ENCODE data around the gene POLDIP2.
A peak's percentile ranks its signal among the peaks of the same experiment; 100 is the strongest.
"Not testable (repeated sequence)": the region's sequence is repeated elsewhere in the genome, so short reads cannot be mapped to it uniquely, and the experiment has no call there.

POLDIP2 gene

DNA sequence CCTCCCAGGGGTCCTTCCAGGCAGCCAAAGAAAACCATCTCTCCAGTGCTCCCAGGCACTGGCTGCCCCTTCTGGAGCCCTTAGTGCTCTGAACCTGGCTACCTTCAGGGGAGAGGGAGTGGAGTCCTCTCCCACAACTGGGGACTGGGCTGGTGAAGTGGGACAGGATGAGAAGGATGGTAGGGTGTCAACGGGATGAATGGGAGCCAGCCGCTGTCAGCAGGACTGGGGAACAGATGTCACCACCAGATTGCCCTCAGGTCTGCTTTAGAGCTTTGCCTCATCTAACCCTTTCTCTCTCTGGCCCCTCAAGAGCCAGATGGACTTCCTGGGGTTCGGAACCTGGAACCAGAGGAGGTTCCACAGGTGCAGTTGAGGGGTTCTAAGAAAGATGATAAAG, 8.2 kb upstream of the POLDIP2 start:
- DNase-seq (ENCODE audit: low spot score) = no peak

DNA sequence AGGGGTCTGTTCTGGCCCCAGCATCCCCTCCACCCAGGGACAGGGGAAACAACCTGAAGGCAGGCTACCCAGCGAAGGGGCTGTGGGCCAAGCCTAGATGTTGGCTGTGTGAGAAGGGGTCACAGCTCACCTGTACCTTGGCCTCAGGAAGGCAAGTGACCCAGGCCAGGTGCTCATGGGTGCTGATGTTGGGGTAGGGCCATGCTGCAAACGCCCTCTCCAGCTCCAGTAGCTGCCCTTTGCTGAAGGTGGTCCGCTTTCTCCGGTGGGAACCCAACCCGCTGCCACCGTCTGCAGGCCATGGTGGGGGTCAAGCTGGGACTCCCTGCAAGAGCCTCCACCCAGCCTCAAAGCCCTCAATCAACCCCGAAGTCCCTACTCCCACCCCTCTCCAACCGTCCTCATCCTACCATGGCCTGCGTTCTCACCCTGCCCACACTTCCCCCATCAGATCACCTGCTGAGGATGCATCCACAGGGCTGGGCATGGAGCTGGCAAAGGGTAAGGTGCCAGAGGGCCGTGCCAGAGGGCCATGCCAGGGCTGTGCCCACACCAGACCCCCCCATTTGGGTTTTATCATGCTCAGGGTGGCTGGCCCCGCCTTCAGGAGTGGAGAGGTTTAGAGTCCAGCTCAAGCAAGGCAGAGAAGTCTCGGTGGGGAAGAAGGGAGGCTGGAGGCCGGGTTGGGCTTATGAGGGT, 7.5 kb upstream of the POLDIP2 start, which contains the start of gene SEBOX:
SEBOX (minus strand) TSS at position 535 of the 699 bp plus-strand sequence; CDS start at position 487, 48 bp downstream.
- no peak for DNase-seq (ENCODE audit: low spot score)

DNA sequence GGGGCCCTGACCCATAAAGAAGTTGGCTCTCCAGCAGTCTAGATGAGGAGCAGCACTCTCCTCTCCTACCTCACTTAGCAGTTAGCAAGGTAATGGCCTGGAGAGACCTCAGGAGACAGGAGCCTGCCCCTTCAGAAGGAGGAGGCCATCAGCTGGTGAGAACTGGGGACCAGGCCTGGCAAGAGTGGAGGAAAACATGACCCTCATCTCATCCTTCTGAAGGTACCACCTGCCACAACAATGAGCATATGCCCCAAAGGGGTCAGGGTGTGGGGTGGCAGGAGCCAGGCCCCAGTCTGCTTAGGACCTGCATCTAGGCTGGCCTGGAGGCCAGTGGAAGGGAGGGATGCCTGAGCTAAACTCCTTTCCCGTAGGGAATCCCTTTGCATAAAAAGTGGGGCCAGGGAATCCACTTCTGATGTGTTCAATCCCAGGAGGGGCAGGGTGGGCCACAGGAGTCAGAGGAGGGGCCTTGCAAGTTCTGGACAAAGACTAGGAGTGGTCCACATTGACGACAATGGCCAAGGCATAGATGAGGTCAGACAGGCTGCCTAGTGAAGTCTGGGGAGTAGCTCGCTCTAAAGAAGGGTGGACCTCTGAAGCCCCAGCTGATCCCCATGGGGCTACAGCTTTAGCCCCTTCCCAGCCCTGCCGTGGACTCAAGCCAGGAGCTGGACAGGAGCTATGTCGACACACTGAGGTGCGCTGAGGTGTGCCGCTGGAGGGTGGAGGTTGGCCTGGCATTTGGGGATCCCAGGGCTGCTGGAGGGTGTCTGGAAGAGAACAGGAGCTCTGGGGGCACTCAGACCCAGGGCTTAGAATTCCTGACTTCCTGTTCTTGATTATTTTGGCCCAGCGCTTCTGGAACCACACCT, 6.7 kb upstream of the POLDIP2 start:
- DNase-seq (ENCODE audit: low spot score) = no peak

DNA sequence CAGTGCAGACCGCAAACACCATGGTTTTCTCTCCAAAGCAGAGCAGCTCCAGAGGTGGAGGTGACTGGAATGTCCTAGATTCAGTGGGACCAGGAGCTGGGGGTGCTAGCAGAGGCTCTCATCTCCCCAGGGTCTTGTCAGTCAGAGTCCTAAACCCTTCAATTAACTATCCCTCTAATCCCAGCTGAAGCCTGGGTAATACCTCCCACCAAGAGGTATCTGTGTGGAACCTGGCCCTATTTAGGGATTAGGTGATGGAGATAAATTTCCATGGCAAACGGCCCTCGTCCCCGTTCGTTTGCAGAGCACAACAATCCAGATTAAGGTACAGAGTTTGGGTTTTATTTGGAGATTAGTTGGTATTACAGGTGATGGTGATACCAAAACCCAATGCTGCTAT, 5.9 kb upstream of the POLDIP2 start:
- DNase-seq (ENCODE audit: low spot score) = no peak

DNA sequence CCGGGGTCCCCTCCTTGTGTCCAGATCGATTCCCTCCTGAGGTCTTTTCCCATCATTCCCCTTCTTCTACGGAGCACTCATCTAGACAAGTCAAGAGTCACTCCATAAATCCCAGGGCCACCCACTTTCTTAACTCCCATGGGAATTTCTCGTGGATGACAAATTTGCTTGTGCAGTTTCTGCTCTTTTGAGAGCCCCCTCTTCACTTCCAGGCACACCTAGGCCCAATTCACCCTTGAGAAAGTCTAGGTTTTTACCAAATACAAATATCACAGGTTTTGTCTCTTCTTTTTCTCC, 522 bp upstream of the POLDIP2 start:
- DNase-seq (ENCODE audit: low spot score) = no peak

DNA sequence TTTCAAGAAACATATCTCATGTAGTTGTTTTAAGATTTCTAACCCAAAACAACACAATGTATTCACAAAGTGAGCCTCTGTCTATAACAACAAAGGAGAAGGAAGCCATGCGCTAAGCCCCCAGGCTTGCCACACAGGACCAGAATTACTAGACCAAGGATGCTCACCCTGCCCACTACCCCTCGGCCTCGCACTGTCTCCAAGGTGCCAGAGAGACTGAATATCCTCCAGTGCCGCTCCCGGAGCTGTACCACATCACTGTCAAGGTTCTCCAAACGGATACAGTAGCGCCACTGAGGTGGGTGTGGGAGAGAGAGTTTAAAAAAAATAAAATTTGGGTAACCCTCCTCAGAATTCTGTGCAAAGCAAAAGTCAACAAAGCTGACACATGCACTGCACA, 7.1 kb downstream of the POLDIP2 start:
- DNase-seq (ENCODE audit: low spot score) = no peak

DNA sequence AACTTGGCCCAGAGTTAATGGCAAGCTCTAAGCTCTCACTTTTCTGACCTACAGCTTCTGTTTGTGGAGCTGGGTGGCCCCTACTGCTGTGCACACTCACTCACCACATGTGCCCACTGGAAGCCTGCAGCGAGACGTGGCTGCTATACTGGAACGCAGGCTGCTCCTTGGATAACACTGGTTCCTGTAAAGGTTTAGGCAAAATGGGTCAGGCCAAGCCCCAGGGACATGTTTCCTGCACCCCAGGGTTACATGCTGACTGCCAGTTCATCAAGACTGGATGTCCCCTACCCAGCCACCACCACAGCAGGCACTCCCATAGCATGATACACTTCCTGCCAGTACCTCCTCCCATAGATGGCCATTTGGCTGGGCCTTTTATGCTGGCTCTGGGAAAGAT, 8.3 kb downstream of the POLDIP2 start:
- DNase-seq (ENCODE audit: low spot score) = no peak

DNA sequence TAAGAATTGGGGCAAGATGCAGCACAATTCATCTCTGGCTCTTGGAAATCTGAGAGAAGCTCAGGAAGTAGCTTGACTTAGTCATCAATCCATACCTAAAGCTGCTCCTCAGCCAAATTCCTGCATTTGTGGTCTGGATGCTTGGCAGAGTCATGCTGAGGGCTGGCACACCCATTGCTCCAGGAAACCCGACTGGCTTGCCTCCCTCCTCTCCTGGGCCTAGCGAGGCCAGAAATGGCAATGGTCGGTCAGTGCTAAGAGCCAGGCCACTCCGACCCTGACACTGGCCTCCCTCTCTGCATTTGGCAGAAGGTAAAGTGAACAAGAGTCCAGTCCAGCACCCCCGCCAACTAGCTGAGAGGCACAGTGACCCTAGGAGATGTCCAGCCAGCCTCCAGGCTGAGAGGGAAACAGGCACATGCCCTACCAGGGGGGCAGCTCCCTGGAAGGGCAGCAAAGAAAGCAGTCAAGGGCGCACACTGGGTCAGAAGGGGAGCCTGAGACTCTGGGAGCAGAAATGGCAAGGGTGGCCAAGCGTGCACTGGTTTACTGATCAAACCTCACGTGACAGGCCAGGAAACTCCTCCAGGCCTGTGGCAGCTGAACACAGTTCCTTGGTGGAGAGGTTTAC, 10.0 kb downstream of the POLDIP2 start:
- DNase-seq (ENCODE audit: low spot score) = peak; percentile 92

DNA sequence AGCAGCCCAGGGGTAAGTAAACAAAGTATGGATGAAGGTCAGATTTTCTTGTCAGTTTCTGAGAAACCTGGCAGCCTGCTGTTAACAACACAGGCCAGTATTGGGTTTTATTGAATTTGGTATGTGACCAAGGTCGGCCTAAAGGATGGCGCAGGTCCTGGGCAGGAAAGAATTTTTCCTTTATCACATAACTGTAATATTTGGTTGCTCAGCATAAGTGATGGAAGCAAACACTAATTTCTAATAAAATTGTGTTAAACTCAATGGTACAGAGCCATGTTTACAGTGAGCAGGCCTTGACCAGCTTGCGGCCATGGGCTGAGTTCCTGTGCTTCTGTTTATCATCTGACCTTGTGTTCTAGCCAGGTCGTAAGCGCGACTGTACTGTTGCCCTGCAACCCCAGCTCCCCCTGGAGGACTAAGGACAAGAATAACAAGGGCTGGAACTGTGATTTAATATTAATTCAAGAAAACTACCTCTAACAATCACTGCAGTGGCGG, 10.5 kb downstream of the POLDIP2 start:
- DNase-seq (ENCODE audit: low spot score) = no peak

DNA sequence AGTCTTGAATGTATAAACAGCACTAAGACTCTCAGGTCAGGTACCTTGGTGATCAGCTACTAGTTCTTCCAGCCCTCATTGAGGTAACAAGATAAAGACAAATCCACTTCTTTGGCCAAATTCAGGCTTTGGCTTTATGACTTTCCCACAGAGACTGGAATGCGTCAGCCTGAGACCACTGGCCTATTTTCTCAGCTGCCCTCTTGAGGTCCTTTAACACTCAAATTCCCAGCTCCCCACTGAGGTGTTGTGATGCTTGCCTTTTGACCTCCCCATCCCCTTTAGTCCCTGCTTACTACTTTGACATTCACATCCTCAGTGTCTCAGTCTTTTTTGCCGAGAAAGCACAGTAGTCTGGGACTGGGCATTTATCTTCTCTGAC, 11.1 kb downstream of the POLDIP2 start:
- DNase-seq (ENCODE audit: low spot score) = no peak

DNA sequence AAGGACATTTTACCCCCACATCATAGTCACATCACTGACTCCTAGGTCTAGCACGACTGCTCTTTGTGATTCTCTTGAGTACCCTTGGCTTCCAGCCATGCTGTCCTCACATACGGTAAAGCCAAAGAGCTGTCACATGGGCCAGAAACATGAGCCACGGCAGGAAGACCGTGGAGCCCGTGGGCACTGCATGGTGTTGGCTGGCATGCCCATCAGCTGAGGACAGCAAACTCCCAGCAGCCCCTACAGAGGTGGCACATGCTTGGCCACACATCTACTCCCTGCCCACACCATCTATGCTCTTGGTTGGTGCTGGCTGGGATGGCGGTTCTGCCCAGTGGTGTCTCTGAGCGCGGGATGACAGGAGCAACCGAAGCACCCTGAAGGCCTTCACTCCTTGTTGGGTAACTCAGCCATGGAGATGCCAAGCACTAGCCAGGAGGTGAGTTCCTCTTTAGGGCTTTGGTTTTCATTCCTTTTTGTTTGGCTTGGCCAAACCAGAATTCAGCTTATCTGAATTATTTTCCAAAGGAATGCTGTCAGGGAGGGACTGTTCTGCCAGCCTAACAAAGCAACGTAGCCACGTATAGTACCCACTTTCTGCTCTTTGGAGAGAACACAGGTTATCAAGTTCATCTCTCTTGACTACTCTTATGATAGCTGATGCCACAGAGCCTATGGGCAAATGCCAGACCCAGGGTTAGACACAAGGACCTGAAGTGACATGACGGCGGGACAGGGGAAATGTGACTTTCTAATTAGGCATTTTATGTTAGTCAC, 11.7 kb downstream of the POLDIP2 start:
- DNase-seq (ENCODE audit: low spot score) = no peak

DNA sequence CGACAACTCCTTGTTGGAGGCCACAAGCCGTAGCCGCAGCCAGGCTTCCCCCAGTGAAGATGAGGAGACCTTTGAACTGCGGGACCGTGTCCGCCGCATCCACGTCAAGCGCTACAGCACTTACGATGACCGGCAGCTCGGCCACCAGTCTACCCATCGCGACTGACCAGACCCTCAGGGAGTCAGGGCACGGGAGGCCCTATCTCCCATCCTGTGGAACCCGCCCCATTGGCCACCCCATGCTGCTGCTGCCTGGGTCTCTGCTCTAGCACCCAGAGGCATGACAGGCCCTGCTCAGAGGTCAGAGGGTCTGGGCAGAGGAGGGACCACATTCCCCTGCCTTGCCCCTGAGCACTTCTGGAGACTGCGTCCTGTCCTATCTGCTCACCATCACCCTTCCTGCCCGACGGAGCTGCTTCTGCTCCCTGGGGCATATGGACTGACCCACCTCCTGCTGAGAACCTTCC, 12.9 kb downstream of the POLDIP2 start:
- no peak for DNase-seq (ENCODE audit: low spot score)

DNA sequence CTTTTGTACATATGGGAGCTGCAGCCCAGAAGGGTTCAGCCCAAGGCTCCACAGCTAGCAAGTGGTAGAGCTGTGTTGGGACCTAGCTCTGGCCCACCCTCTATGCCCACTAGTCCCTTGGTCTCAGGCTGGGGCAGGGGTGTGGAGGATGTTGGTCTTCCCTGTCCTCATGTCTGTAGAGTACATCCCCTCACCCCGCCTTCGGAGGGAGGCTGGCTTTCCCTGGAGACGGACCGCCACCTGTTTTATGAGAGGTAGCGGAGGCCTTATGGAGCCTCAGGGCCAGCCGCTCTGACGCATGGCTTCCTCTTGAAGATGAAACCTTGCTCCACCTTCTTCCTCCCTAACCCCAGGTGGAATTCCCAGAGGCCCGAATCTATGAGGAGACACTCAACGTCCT, 13.3 kb downstream of the POLDIP2 start:
- DNase-seq (ENCODE audit: low spot score) = no peak

DNA sequence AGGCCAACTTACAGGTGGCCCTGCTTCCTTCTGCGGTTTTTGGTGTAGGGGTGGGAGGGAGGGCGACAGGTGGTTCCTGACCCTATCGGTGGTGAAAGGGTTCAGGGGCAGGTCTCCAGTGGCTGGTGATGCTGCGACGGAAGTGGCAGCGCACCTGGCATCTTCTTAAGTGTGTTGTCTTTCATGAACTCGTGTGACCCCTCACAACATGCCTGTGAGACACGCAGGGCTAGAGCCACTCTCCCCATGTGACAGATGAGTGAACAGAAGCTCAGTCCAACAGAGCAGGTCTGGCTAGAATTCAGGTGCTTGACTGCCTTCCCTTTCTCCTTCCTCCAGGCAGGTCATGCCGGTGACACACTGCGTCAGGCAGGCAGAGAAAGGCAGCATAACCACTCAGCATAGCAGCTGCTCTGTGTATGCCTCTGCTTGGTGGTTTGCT, 13.8 kb downstream of the POLDIP2 start:
- DNase-seq (ENCODE audit: low spot score) = no peak

DNA sequence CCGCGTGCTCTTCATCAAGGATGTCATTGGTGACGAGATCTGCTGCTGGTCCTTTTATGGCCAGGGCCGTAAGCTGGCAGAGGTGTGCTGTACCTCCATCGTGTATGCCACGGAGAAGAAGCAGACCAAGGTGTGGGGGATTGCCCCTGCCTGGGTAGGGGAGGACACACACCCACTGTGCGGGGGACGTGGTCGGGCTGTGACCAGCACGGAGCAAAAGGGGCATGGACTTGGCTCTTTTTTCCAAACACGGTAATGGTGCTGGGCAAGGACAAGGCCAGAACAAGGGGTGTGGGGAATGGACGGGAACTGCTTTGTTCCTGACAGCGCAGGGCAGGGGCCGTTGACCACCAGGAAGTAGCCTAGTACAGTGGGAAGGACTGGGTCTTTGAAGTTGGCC, 15.0 kb downstream of the POLDIP2 start:
- no peak for DNase-seq (ENCODE audit: low spot score)

DNA sequence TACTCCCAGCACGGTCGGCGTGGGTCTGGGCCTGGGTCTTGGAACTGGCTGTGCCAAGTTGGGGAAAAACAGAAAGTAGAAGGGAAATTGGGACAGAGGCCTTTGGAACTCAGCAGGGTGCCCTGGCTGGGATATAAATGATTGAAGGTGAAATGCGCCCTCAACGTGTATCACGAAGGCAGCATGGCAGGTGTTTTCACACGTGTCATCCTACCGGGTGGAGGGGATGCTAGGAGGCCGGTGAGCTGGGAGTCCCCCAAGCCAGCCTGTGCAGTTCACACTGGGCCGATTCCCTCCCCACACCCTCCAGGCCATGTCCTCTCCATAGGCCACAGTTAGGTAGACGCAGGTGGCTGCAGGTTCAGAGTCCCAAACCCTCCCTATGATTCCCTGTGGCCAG, 15.8 kb downstream of the POLDIP2 start:
- no peak for DNase-seq (ENCODE audit: low spot score)

DNA sequence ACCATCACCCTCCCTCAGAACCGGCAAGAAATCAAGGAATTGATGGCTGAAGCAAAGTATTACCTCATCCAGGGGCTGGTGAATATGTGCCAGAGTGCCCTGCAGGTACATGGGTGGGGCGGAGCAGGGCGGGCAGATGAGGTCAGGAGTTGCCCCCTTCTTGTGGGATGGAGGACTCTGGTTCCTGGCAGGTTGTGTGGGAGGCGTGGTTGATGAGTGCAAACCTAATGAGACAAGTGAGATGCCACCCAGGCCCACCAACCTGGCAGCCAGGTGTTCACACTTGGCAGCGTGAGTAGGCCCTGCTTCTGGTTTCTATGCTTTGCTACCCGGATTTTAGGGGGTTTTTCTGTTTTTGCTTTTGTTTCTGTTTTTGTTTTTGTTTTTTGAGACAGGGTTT, 17.0 kb downstream of the POLDIP2 start:
- no peak for DNase-seq (ENCODE audit: low spot score)

DNA sequence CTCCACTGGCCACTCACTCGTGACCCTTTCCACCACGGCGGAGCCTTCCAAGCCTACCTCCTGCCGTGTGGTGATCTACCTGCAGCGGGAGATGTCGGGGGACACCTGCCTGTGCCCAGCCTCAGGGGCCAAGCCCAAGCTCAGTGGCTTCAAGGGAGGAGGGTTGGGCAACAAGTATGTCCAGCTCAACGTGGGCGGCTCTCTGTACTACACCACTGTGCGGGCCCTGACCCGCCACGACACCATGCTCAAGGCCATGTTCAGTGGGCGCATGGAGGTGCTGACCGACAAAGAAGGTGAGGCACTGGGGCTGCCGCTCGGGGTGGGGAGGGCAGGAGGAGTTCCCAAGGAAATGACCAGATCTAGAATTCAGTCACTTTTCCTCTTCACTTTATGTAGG, 17.9 kb downstream of the POLDIP2 start:
- no peak for DNase-seq (ENCODE audit: low spot score)

DNA sequence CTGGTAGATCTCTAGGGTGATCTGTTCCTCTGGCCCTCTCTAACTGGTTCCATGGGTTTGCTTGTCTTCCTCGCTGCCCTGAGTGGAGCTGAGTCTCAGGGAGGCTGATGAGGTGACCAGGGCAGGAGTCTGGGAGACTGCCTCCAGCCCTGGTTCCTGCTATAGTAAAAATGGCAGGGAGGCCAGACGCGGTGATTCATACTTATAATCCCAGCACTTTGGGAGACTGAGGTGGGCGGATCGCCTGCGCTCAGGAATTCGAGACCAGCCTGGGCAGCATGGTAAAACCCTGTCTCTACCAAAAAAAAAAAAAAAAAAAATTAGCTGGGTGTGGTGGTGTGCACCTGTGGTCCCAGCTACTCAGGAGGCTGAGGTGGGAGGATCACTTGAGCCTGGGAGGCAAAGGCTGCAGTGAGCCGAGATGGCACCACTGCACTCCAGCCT, 18.5 kb downstream of the POLDIP2 start:
- not testable (repeated sequence) for DNase-seq (ENCODE audit: low spot score)

DNA sequence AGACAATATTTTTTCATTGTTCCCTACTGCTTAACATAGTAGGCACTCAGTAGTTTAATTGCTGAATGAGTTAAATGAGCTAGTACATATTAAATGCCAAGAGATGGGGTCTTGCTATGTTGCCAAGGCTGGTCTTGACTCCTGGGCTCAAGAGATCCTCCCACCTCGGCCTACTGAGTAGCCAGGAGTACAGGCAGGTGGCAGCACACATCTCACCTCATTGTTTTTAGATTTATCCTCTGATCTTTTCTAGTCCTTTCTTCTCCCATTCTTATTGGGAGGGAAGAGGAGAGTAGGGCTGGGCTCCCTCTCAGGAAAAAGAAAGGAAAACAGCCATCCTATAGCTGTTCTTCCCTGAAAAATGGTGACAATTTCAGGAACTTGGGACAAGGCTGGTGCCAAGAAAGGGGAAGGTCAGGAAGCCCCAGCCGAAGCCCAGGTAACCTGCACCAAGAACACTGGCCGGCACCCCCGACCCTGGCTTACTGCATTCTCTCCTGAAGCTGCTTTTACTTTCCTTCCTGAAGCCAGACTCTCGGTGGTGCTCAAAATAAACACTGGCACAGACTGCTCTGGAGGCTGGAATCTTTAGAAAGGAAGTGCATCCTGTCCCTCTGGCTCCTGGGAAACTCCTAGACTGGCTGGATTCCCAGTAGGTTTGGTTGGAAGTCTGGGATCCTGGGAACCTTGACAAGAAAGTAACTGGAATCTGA, 19.1 kb downstream of the POLDIP2 start:
- no peak for DNase-seq (ENCODE audit: low spot score)

Measured in AG08395 (cell line).